Panc1 (cell line): ENCODE measurements around the gene RNF34. TPM values are rescaled to one million over a fixed set of nuclear protein-coding genes. Genes with fewer than 3 reads are reported as not detected.

ENCODE experiments used
- ATAC-seq: fragments of 200-7000 bp; cut with Tn5 transposase; 2 replicates; pipeline ENCODE4 v1.9.1; 2020; ENCODE audit warnings: mild to moderate bottlenecking, moderate library complexity
- BruUV-seq: library from RNA; stranded (reverse); fragments of 400-500 nt; replicated peaks from 2 replicates; lab custom pipeline; 2021; lab: Mats Ljungman, UMichigan
- CTCF ChIA-PET: fragments of 300-600 bp; sonication (Branson Sonifier 250); formaldehyde crosslinking; loops from one replicate; lab custom pipeline; 2022; ENCODE audit warnings: antibody characterized with exemption; lab: Charles Lee
- POLR2A ChIA-PET: fragments of 300-600 bp; sonication (Branson Sonifier 250); formaldehyde crosslinking; loops from one replicate; lab custom pipeline; 2022; ENCODE audit warnings: antibody characterized with exemption; lab: Charles Lee
- DNase-seq: peaks from one replicate; pipeline ENCODE4 v3.0.0-alpha.2; 2010; ENCODE audit warnings: low read depth, low spot score
- H3K27ac ChIP-seq: 2 replicates; pipeline ENCODE4 v1.5.1; 2011; ENCODE audit warnings: mild to moderate bottlenecking, low read length, inconsistent platforms
- H3K27me3 ChIP-seq: fragments of 200-500 bp; sonication (Bioruptor generic); 2 replicates; pipeline ENCODE4 v1.6.0; 2014; ENCODE audit warnings: low read length, inconsistent platforms; ENCODE audit not compliant: control insufficient read depth, insufficient read depth
- H3K36me3 ChIP-seq: fragments of 200-500 bp; sonication (Bioruptor generic); 2 replicates; pipeline ENCODE4 v1.5.1; 2014; ENCODE audit warnings: inconsistent platforms, mild to moderate bottlenecking, low read length, moderate library complexity; ENCODE audit not compliant: control insufficient read depth, insufficient read depth
- H3K4me1 ChIP-seq: 2 replicates; pipeline ENCODE4 v1.5.1; 2011; ENCODE audit warnings: inconsistent platforms, mild to moderate bottlenecking, low read length, moderate library complexity; ENCODE audit not compliant: control insufficient read depth, insufficient read depth
- H3K4me3 ChIP-seq, 2 experiments: 2 replicates each; pipeline ENCODE4 v1.5.1; 2011 to 2012; ENCODE audit warnings: low read depth in 2 of 2, low read length in 2 of 2, mild to moderate bottlenecking in 2 of 2, inconsistent platforms in 1 of 2, moderate library complexity in 1 of 2
- H3K9me3 ChIP-seq: fragments of 200-500 bp; sonication (Bioruptor generic); 2 replicates; pipeline ENCODE4 v1.5.1; 2014; ENCODE audit warnings: low read depth, mild to moderate bottlenecking, inconsistent platforms, low read length, moderate library complexity; ENCODE audit not compliant: control insufficient read depth, insufficient read depth
- CTCF ChIP-seq: fragments of 450-650 bp; IDR thresholded peaks from 2 replicates; pipeline ENCODE4 v1.5.1; 2017; ENCODE audit warnings: mild to moderate bottlenecking
- POLR2AphosphoS5 ChIP-seq: IDR thresholded peaks from 2 replicates; pipeline ENCODE4 v1.6.1; 2012; ENCODE audit warnings: mild to moderate bottlenecking, low read depth, low read length, moderate library complexity
- SIN3A ChIP-seq: IDR thresholded peaks from 2 replicates; pipeline ENCODE4 v1.6.1; 2012; ENCODE audit warnings: low read depth, mild to moderate bottlenecking, low read length, moderate library complexity, borderline replicate concordance; ENCODE audit not compliant: insufficient read depth
- TCF7L2 ChIP-seq: IDR thresholded peaks from 2 replicates; pipeline ENCODE4 v1.6.1; 2011; ENCODE audit warnings: mild to moderate bottlenecking, low read depth, low read length, inconsistent platforms
- in situ Hi-C: cut with HindIII; loops from 2 replicates; pipeline ENCODE4 v1.10.0; 2016; ENCODE audit warnings: low sequenced_read_pairs, low pct_unique_long_range_greater_than_20kb
- intact Hi-C: fragments of 100-400 bp; cut with micrococcal nuclease; formaldehyde crosslinking; loops from one replicate; pipeline ENCODE4 v1.10.0; 2022; ENCODE audit not compliant: unreplicated experiment
- total RNA-seq: library from RNA; stranded (reverse); gene quantifications from one replicate; pipeline ENCODE4 v1.2.1, GENCODE V29; 2021; ENCODE audit not compliant: unreplicated experiment
- TF ChIP-seq, protein P1 (sequence below), 2 experiments: IDR thresholded peaks; 2 replicates each; pipeline ENCODE4 v1.6.1; 2011 to 2012; ENCODE audit warnings: low read depth in 2 of 2, control low read depth in 1 of 2, low read length in 1 of 2, mild to moderate bottlenecking in 1 of 2, moderate library complexity in 1 of 2; ENCODE audit not compliant: insufficient read depth in 1 of 2

Gene RNF34
- total RNA-seq, 1 experiment from 2014 or later, result 52.4 TPM

GRCh38 chr12:121357331-121357730, 42.6 kb upstream of the RNF34 start:
- DNase-seq, result no peak
- Histone ChIP-seq H3K36me3 (no peaks in the 10 kb centered on the region), H3K4me3 (no peak overlapping the region), H3K27me3 (no peaks in the 10 kb centered on the region), H3K27ac (no peak overlapping the region), H3K4me1 (no peaks in the 10 kb centered on the region), H3K9me3 (no peaks in the 10 kb centered on the region)
- CTCF ChIA-PET, result no interaction called here
- intact Hi-C loops (no loop called here), in situ Hi-C loops (no loop called here)
- TF ChIP-seq POLR2AphosphoS5, result no peak
- TF ChIP-seq TCF7L2, result no peak
- no peak for TF ChIP-seq CTCF
- TF ChIP-seq SIN3A, result no peak
- TF ChIP-seq, protein P1, sequence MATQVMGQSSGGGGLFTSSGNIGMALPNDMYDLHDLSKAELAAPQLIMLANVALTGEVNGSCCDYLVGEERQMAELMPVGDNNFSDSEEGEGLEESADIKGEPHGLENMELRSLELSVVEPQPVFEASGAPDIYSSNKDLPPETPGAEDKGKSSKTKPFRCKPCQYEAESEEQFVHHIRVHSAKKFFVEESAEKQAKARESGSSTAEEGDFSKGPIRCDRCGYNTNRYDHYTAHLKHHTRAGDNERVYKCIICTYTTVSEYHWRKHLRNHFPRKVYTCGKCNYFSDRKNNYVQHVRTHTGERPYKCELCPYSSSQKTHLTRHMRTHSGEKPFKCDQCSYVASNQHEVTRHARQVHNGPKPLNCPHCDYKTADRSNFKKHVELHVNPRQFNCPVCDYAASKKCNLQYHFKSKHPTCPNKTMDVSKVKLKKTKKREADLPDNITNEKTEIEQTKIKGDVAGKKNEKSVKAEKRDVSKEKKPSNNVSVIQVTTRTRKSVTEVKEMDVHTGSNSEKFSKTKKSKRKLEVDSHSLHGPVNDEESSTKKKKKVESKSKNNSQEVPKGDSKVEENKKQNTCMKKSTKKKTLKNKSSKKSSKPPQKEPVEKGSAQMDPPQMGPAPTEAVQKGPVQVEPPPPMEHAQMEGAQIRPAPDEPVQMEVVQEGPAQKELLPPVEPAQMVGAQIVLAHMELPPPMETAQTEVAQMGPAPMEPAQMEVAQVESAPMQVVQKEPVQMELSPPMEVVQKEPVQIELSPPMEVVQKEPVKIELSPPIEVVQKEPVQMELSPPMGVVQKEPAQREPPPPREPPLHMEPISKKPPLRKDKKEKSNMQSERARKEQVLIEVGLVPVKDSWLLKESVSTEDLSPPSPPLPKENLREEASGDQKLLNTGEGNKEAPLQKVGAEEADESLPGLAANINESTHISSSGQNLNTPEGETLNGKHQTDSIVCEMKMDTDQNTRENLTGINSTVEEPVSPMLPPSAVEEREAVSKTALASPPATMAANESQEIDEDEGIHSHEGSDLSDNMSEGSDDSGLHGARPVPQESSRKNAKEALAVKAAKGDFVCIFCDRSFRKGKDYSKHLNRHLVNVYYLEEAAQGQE (IDR thresholded peaks at IDR 0.05; ENCODE audit: insufficient read depth in 1 of 2, low read depth in 2 of 2, low read length in 1 of 2), result no peak
- no TSS peak for BruUV-seq
- POLR2A ChIA-PET, result no interaction called here
- no peak for ATAC-seq

DNA sequence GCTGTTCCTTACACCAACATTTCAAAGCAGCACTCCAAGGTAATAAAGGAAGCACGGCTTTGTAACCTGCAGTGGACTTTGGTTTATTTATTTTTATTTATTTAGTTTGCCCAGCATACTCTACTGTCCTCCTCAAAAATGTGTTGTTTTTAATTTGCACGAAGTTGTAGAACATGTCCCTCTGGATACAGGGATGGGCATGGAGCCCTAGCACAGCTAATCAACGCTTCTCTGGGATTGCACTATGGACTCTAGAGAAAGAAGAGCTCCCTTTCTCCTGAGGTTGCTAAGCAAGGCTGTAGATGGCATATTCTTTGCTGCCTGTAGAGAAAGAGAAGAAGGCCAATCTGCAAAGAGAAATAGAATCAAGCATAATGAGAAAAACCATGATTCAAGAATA, 41.8 kb upstream of the RNF34 start:
- in situ Hi-C loops (no loop called here), intact Hi-C loops (no loop called here)
- no peaks in the 10 kb centered on the region for H3K27me3 ChIP-seq
- no peaks in the 10 kb centered on the region for H3K4me1 ChIP-seq
- no peak overlapping the region for H3K4me3 ChIP-seq
- BruUV-seq, result no TSS peak
- ATAC-seq (no peak), DNase-seq (no peak)
- no peak overlapping the region for H3K27ac ChIP-seq
- H3K36me3 ChIP-seq, result no peaks in the 10 kb centered on the region
- ChIA-PET POLR2A (interaction anchor here (0.6 kb wide), 1 partner anchor 27 kb away, joined by 6 read pairs; no protein-coding TSS in a partner anchor), CTCF (no interaction called here)
- no peaks in the 10 kb centered on the region for H3K9me3 ChIP-seq
- TF ChIP-seq TCF7L2 (no peak), CTCF (no peak), POLR2AphosphoS5 (no peak), SIN3A (no peak)
- TF ChIP-seq, protein P1 (IDR thresholded peaks at IDR 0.05; ENCODE audit: insufficient read depth in 1 of 2, low read depth in 2 of 2, low read length in 1 of 2), result no peak
